Measurements from ENCODE around the gene COMMD8.
A peak's percentile ranks its signal among the peaks of the same experiment; 100 is the strongest.

COMMD8 gene

GRCh38 chr4:47442980-47443379 is 20.5 kb downstream of the COMMD8 start:
- no peak for TF ChIP-seq CTCF (IDR thresholded peaks at IDR 0.05; ENCODE audit: low read depth, low read length)
- no peak overlapping the region for H3K4me3 ChIP-seq (replicated peaks in 1 of 2; ENCODE audit: low read depth in 2 of 2, low read length in 2 of 2)
- DNase-seq (ENCODE audit: low read depth in 2 of 2), result no peak

GRCh38 chr4:47434931-47435330 is 28.6 kb downstream of the COMMD8 start:
- H3K4me3 ChIP-seq (replicated peaks in 1 of 2; ENCODE audit: low read depth in 2 of 2, low read length in 2 of 2), result no peak overlapping the region
- no peak for TF ChIP-seq CTCF (IDR thresholded peaks at IDR 0.05; ENCODE audit: low read depth, low read length)
- no peak for DNase-seq (ENCODE audit: low read depth in 2 of 2)

GRCh38 chr4:47432749-47433148 is 30.8 kb downstream of the COMMD8 start:
- TF ChIP-seq CTCF (IDR thresholded peaks at IDR 0.05; ENCODE audit: low read depth, low read length), result no peak
- DNase-seq (ENCODE audit: low read depth in 2 of 2), result no peak
- H3K4me3 ChIP-seq (replicated peaks in 1 of 2; ENCODE audit: low read depth in 2 of 2, low read length in 2 of 2), result no peak overlapping the region

GRCh38 chr4:47427935-47428334 is 35.6 kb downstream of the COMMD8 start:
- TF ChIP-seq CTCF (IDR thresholded peaks at IDR 0.05; ENCODE audit: low read depth, low read length), result no peak
- DNase-seq (ENCODE audit: low read depth in 2 of 2), result peak in 1 of 2 donors; percentile 20
- H3K4me3 ChIP-seq (replicated peaks in 1 of 2; ENCODE audit: low read depth in 2 of 2, low read length in 2 of 2), result no peak overlapping the region

- no peak for TF ChIP-seq CTCF (IDR thresholded peaks at IDR 0.05; ENCODE audit: low read depth, low read length)
- H3K4me3 ChIP-seq (replicated peaks in 1 of 2; ENCODE audit: low read depth in 2 of 2, low read length in 2 of 2), result no peak overlapping the region
- DNase-seq (ENCODE audit: low read depth in 2 of 2), result no peak
Measured at GRCh38 chr4:47425628-47426027, 37.9 kb downstream of the COMMD8 start.

GRCh38 chr4:47419296-47419695 is 44.2 kb downstream of the COMMD8 start:
- no peak for DNase-seq (ENCODE audit: low read depth in 2 of 2)
- no peak overlapping the region for H3K4me3 ChIP-seq (replicated peaks in 1 of 2; ENCODE audit: low read depth in 2 of 2, low read length in 2 of 2)
- no peak for TF ChIP-seq CTCF (IDR thresholded peaks at IDR 0.05; ENCODE audit: low read depth, low read length)

- DNase-seq (ENCODE audit: low read depth in 2 of 2), result peak in 1 of 2 donors; percentile 1
- H3K4me3 ChIP-seq (replicated peaks in 1 of 2; ENCODE audit: low read depth in 2 of 2, low read length in 2 of 2), result no peak overlapping the region
- TF ChIP-seq CTCF (IDR thresholded peaks at IDR 0.05; ENCODE audit: low read depth, low read length), result no peak
Measured at GRCh38 chr4:47418147-47418546, 45.4 kb downstream of the COMMD8 start.
